HepG2 (cell line): ENCODE results near the gene TBC1D16. TPM values are rescaled to one million over a fixed set of nuclear protein-coding genes. Genes with fewer than 3 reads are reported as not detected.

Experiments used
- MEIS1 ChIP-seq: sonication (generic); formaldehyde crosslinking; IDR thresholded peaks from 2 replicates; pipeline ENCODE4 v1.9.0; 2021; ENCODE audit warnings: mild to moderate bottlenecking, missing genetic modification reagents, moderate library complexity, borderline replicate concordance
- NFE2L1 ChIP-seq: sonication (generic); formaldehyde crosslinking; IDR thresholded peaks from 2 replicates; pipeline ENCODE4 v1.4.0; 2020; ENCODE audit warnings: missing genetic modification reagents, mild to moderate bottlenecking, borderline replicate concordance
- SOX6 ChIP-seq, 2 experiments: fragments of 450-650 bp in 1 of 2; sonication (generic) in 1 of 2; formaldehyde crosslinking in 1 of 2; IDR thresholded peaks; 2 replicates each; pipeline versions ENCODE4 v1.4.0 to v1.6.1; 2017 to 2020; ENCODE audit warnings: antibody characterized with exemption in 1 of 2, mild to moderate bottlenecking in 1 of 2, missing genetic modification reagents in 1 of 2
- TMF1 ChIP-seq: sonication (generic); formaldehyde crosslinking; IDR thresholded peaks from 2 replicates; pipeline ENCODE4 v1.8.1; 2022; ENCODE audit warnings: low read depth, missing genetic modification reagents
- ZNF138 ChIP-seq: sonication (generic); formaldehyde crosslinking; IDR thresholded peaks from 2 replicates; pipeline ENCODE4 v1.5.0; 2020; ENCODE audit warnings: mild to moderate bottlenecking, low read depth, missing genetic modification reagents
- ZNF232 ChIP-seq: sonication (generic); formaldehyde crosslinking; IDR thresholded peaks from 2 replicates; pipeline ENCODE4 v1.4.0; 2020; ENCODE audit warnings: missing genetic modification reagents, borderline replicate concordance
- ZNF567 ChIP-seq: sonication (generic); formaldehyde crosslinking; IDR thresholded peaks from 2 replicates; pipeline ENCODE4 v1.8.1; 2023; ENCODE audit warnings: mild to moderate bottlenecking, missing genetic modification reagents, borderline replicate concordance
- ZSCAN29 ChIP-seq: sonication (generic); formaldehyde crosslinking; conservative IDR thresholded peaks from 2 replicates; pipeline ENCODE4 v1.4.0; 2020; ENCODE audit warnings: mild to moderate bottlenecking, missing genetic modification reagents
- polyA plus RNA-seq, 8 experiments: library from polyadenylated mRNA; depleted of rRNA in 3 of 8; stranded (reverse) in 7 of 8; unstranded in 1 of 8; fragments of >200 nt; fragmentation: Illumina TruSeq in 4 of 8; extraction: Trizol in 4 of 8; gene quantifications; 2 replicates each; pipeline versions ENCODE4 v1.2.1 to v1.2.3, GENCODE V29; 2011 to 2016; ENCODE audit warnings: low read depth in 4 of 8, missing spikeins in 1 of 8, mixed read lengths in 1 of 8; ENCODE audit not compliant: insufficient read depth in 1 of 8
- total RNA-seq, 5 experiments: library from RNA; depleted of rRNA; stranded (reverse); fragments of >200 nt; fragmentation: Illumina TruSeq; extraction: Trizol; gene quantifications; 2 replicates each; pipeline ENCODE4 v1.2.3, GENCODE V29; 2016; ENCODE audit warnings: low read depth in 1 of 5
- TF ChIP-seq, protein P1 (sequence below): sonication (generic); formaldehyde crosslinking; IDR thresholded peaks from 2 replicates; pipeline ENCODE4 v1.4.0; 2020; ENCODE audit warnings: missing genetic modification reagents, borderline replicate concordance
- TF ChIP-seq, protein P2 (sequence below): sonication (generic); formaldehyde crosslinking; IDR thresholded peaks from 2 replicates; pipeline ENCODE4 v1.9.0; 2022; ENCODE audit warnings: missing genetic modification reagents, mild to moderate bottlenecking, borderline replicate concordance
- TF ChIP-seq, protein P3 (sequence below): sonication (generic); formaldehyde crosslinking; IDR thresholded peaks from 2 replicates; pipeline ENCODE4 v1.8.0; 2022; ENCODE audit warnings: mild to moderate bottlenecking, missing genetic modification reagents
- TF ChIP-seq, protein P4 (sequence below): sonication (generic); formaldehyde crosslinking; IDR thresholded peaks from 2 replicates; pipeline ENCODE4 v1.4.0; 2020; ENCODE audit warnings: missing genetic modification reagents, mild to moderate bottlenecking, borderline replicate concordance
- TF ChIP-seq, protein P5 (sequence below): sonication (generic); formaldehyde crosslinking; IDR thresholded peaks from 2 replicates; pipeline ENCODE4 v1.5.0; 2020; ENCODE audit warnings: missing genetic modification reagents, mild to moderate bottlenecking, borderline replicate concordance

Gene TBC1D16
- total and polyA plus RNA-seq, 2 of the 13 experiments (the other 11 are each of a cell fraction or from before 2014, with no cell fraction given), result 14.9 to 24.9 TPM

DNA sequence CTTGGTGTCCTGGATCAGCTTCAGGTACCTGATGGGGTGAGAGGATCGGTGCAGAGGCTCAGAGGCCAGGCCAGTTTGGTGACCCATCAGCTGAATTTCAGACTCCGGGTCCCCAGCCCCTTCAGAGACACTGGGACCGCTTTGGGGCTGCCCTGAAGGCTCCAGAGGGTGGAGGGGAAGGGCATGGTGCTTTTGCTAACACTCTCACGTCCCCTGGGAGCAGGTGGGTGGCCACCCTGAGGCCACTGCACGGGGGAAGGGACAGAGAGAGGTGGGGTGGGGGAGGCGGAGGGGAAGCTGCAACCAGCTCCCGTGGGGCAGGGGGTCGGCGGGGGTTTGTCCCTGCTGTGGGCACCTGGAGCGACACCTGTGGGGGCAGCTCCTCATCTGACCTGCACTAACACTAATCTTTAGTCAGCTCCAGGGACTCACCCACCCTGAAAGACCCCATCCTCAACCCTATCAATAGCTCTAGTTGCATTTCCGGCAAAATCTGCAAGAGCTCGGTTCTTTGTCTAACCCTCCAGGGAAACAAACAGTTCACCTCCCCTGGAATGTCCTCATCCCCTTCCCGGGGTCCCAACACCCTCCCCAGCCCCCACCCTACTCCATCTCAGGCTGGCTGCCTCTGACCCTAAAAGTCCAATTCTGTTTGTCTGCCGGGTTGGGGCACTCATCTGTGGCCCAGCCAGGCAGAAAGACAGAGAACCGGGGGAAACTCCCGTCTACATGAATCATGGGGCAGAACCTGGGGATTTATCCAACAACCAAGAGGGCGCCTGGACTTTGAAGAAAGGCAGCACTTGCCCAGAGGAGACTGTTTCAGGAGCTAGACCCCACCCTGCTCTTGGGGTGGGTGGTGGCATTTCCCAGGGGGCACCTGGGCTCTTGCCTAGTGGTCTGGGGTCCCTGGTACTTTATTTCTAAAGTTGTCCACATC is 104.5 kb downstream of the TBC1D16 start (continued):
- TF ChIP-seq ZSCAN29 (CRISPR knock-in tag), result 0 out of 2 replicates have a peak, but pooled peaks have one; percentile 70
- no peak for TF ChIP-seq NFE2L1 (CRISPR knock-in tag)
- TF ChIP-seq, protein P1, sequence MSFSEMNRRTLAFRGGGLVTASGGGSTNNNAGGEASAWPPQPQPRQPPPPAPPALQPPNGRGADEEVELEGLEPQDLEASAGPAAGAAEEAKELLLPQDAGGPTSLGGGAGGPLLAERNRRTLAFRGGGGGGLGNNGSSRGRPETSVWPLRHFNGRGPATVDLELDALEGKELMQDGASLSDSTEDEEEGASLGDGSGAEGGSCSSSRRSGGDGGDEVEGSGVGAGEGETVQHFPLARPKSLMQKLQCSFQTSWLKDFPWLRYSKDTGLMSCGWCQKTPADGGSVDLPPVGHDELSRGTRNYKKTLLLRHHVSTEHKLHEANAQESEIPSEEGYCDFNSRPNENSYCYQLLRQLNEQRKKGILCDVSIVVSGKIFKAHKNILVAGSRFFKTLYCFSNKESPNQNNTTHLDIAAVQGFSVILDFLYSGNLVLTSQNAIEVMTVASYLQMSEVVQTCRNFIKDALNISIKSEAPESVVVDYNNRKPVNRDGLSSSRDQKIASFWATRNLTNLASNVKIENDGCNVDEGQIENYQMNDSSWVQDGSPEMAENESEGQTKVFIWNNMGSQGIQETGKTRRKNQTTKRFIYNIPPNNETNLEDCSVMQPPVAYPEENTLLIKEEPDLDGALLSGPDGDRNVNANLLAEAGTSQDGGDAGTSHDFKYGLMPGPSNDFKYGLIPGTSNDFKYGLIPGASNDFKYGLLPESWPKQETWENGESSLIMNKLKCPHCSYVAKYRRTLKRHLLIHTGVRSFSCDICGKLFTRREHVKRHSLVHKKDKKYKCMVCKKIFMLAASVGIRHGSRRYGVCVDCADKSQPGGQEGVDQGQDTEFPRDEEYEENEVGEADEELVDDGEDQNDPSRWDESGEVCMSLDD (CRISPR knock-in tag), result no peak
- TF ChIP-seq, protein P2, sequence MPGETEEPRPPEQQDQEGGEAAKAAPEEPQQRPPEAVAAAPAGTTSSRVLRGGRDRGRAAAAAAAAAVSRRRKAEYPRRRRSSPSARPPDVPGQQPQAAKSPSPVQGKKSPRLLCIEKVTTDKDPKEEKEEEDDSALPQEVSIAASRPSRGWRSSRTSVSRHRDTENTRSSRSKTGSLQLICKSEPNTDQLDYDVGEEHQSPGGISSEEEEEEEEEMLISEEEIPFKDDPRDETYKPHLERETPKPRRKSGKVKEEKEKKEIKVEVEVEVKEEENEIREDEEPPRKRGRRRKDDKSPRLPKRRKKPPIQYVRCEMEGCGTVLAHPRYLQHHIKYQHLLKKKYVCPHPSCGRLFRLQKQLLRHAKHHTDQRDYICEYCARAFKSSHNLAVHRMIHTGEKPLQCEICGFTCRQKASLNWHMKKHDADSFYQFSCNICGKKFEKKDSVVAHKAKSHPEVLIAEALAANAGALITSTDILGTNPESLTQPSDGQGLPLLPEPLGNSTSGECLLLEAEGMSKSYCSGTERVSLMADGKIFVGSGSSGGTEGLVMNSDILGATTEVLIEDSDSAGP, result no peak; the same call in 1 of the 2 replicates
- TF ChIP-seq, protein P3, sequence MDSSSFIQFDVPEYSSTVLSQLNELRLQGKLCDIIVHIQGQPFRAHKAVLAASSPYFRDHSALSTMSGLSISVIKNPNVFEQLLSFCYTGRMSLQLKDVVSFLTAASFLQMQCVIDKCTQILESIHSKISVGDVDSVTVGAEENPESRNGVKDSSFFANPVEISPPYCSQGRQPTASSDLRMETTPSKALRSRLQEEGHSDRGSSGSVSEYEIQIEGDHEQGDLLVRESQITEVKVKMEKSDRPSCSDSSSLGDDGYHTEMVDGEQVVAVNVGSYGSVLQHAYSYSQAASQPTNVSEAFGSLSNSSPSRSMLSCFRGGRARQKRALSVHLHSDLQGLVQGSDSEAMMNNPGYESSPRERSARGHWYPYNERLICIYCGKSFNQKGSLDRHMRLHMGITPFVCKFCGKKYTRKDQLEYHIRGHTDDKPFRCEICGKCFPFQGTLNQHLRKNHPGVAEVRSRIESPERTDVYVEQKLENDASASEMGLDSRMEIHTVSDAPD (CRISPR knock-in tag), result 0 out of 2 replicates have a peak, but pooled peaks have one; percentile 24
- 0 out of 2 replicates have a peak, but pooled peaks have one; percentile 39 for TF ChIP-seq MEIS1 (CRISPR knock-in tag)
- TF ChIP-seq, protein P4, sequence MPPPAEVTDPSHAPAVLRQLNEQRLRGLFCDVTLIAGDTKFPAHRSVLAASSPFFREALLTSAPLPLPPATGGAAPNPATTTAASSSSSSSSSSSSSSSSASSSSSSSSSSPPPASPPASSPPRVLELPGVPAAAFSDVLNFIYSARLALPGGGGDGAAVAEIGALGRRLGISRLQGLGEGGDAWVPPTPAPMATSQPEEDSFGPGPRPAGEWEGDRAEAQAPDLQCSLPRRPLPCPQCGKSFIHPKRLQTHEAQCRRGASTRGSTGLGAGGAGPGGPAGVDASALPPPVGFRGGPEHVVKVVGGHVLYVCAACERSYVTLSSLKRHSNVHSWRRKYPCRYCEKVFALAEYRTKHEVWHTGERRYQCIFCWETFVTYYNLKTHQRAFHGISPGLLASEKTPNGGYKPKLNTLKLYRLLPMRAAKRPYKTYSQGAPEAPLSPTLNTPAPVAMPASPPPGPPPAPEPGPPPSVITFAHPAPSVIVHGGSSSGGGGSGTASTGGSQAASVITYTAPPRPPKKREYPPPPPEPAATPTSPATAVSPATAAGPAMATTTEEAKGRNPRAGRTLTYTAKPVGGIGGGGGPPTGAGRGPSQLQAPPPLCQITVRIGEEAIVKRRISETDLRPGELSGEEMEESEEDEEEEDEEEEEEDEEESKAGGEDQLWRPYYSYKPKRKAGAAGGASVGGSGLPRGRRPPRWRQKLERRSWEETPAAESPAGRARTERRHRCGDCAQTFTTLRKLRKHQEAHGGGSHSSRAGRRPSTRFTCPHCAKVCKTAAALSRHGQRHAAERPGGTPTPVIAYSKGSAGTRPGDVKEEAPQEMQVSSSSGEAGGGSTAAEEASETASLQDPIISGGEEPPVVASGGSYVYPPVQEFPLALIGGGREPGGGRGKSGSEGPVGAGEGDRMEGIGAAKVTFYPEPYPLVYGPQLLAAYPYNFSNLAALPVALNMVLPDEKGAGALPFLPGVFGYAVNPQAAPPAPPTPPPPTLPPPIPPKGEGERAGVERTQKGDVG (CRISPR knock-in tag), result no peak
- TF ChIP-seq, protein P5, sequence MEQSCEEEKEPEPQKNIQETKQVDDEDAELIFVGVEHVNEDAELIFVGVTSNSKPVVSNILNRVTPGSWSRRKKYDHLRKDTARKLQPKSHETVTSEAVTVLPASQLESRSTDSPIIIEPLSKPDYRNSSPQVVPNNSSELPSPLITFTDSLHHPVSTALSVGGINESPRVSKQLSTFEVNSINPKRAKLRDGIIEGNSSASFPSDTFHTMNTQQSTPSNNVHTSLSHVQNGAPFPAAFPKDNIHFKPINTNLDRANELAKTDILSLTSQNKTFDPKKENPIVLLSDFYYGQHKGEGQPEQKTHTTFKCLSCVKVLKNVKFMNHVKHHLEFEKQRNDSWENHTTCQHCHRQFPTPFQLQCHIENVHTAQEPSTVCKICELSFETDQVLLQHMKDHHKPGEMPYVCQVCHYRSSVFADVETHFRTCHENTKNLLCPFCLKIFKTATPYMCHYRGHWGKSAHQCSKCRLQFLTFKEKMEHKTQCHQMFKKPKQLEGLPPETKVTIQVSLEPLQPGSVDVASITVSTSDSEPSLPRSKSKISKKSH (CRISPR knock-in tag), result peak; percentile 7; the same call in 1 of the 2 replicates
- TF ChIP-seq TMF1 (CRISPR knock-in tag), result 0 out of 2 replicates have a peak, but pooled peaks have one; percentile 43
- 0 out of 2 replicates have a peak, but pooled peaks have one; percentile 16 for TF ChIP-seq ZNF567
- no peak for TF ChIP-seq SOX6 (IDR thresholded peaks at IDR 0.05)
- no peak for TF ChIP-seq SOX6 (CRISPR knock-in tag; IDR thresholded peaks at IDR 0.05)
- no peak; the same call in 1 of the 2 replicates for TF ChIP-seq ZNF232 (CRISPR knock-in tag)
- no peak for TF ChIP-seq ZNF138 (CRISPR knock-in tag)
